ENCODE results near the gene FAM180A.

GRCh38 chr7:135768467-135768866 lies 19.9 kb upstream of the FAM180A start:
- TF ChIP-seq CTCF (IDR thresholded peaks at IDR 0.05; ENCODE audit: low read depth, low read length) (no peak), EZH2phosphoT487 (IDR thresholded peaks at IDR 0.05; ENCODE audit: low read depth) (no peak)

All from OCI-LY3 (cell line).